Rectal smooth muscle tissue (tissue), 1 donor: ENCODE measurements around the gene RWDD3.

ENCODE experiments used
- H3K27ac ChIP-seq: one replicate; pipeline ENCODE4 v1.7.0; 2013; ENCODE audit warnings: low read depth, low read length, inconsistent platforms
- H3K27me3 ChIP-seq: one replicate; pipeline ENCODE4 v1.7.0; 2013; ENCODE audit warnings: low read length; ENCODE audit not compliant: control insufficient read depth, insufficient read depth
- H3K36me3 ChIP-seq: one replicate; pipeline ENCODE4 v1.7.0; 2013; ENCODE audit warnings: low read length; ENCODE audit not compliant: control insufficient read depth, insufficient read depth
- H3K4me1 ChIP-seq: one replicate; pipeline ENCODE4 v1.7.0; 2013; ENCODE audit warnings: low read length; ENCODE audit not compliant: control insufficient read depth, insufficient read depth
- H3K4me3 ChIP-seq: one replicate; pipeline ENCODE4 v1.7.0; 2013; ENCODE audit warnings: low read length
- H3K9ac ChIP-seq: one replicate; pipeline ENCODE4 v1.7.0; 2013; ENCODE audit warnings: low read length

The RWDD3 gene

GRCh38 chr1:95233737-95234500, at the start of gene RWDD3:
RWDD3 (plus strand) TSS chr1:95234210; CDS start chr1:95234231, 21 bp downstream.
- Histone ChIP-seq H3K9ac (peak within 1 kb of the TSS; percentile 74), H3K4me1 (peaks cover 5% of the 10 kb centered on the region), H3K27ac (peak within 1 kb of the TSS; percentile 76), H3K4me3 (peak within 1 kb of the TSS; percentile 81), H3K27me3 (no peaks in the 10 kb centered on the region), H3K36me3 (no peaks in the 10 kb centered on the region)

DNA sequence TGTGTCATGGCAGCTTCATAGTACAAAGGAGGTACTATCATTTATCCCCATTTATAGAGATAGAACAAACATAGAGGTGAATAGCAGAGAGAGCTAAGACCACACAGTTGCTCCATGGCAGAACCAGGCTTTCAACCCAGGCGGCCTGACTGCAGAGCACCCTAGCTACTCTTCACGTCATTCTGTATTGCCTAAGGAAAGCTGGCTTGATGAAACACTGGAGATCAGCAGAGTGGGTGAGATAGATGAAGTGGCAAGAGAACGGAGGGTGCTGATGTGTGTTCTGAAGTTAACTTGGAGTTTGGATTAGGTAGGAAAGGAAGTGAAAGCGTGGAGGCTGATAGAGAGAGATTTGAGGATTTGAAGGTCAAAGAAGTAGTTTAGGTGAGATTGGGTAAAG, 47.9 kb upstream of the RWDD3 start:
- Histone ChIP-seq H3K4me1 (no peaks in the 10 kb centered on the region), H3K9ac (no peak overlapping the region), H3K27me3 (no peaks in the 10 kb centered on the region), H3K27ac (no peak overlapping the region), H3K4me3 (no peak overlapping the region), H3K36me3 (no peaks in the 10 kb centered on the region)

DNA sequence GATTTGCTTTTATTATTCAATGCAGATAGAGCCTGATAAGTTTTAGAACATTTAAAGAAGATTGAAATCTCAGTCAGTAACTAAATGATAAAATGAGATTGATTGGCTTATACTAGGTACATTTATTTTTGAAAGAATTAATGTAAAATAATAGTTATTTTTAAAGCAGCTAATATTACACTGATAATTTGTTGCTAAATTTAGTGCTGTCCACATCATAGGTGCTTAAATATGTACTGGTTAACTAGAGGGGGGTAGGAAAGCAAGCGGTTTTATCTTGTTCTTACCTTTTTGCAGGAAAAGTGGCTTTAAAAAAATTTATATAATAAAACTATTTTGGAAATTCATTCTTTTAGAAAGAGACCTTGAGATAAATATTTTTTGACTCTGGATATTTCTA, 40.4 kb upstream of the RWDD3 start:
- no peak overlapping the region for H3K9ac ChIP-seq
- H3K27me3 ChIP-seq = no peaks in the 10 kb centered on the region
- no peak overlapping the region for H3K4me3 ChIP-seq
- H3K36me3 ChIP-seq = peaks cover 3% of the 10 kb centered on the region
- peaks cover 2% of the 10 kb centered on the region for H3K4me1 ChIP-seq
- H3K27ac ChIP-seq = no peak overlapping the region

DNA sequence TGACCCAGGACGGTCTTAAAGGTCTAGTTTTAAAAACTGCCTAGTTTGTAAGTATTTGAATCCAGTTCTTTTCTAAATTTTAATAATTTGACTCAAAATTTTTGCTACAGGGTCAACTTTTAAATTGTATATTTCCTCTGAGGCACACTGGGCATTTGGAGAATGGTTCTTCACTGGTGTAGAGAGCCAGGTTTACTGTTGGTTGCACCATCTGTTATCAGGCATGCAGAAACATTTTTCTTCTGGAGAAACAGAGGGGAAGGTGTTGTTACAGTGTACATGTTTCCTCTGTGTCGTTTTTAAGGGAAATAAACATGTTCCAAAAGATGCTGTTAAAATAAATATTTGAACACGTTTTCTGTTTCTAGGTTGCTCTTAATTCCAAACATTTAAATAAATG, 39.0 kb upstream of the RWDD3 start:
- H3K4me1 ChIP-seq = peaks cover 2% of the 10 kb centered on the region
- H3K4me3 ChIP-seq = no peak overlapping the region
- H3K36me3 ChIP-seq = peaks cover 3% of the 10 kb centered on the region
- H3K27me3 ChIP-seq = no peaks in the 10 kb centered on the region
- H3K27ac ChIP-seq = no peak overlapping the region
- no peak overlapping the region for H3K9ac ChIP-seq

GRCh38 chr1:95196017-95196416, 38.0 kb upstream of the RWDD3 start:
- no peak overlapping the region for H3K4me3 ChIP-seq
- H3K27me3 ChIP-seq = no peaks in the 10 kb centered on the region
- peaks cover 2% of the 10 kb centered on the region for H3K4me1 ChIP-seq
- no peak overlapping the region for H3K27ac ChIP-seq
- H3K36me3 ChIP-seq = peaks cover 3% of the 10 kb centered on the region
- no peak overlapping the region for H3K9ac ChIP-seq

GRCh38 chr1:95197616-95198252, 36.3 kb upstream of the RWDD3 start:
- H3K4me1 ChIP-seq = peaks cover 2% of the 10 kb centered on the region
- H3K36me3 ChIP-seq = no peaks in the 10 kb centered on the region
- H3K27me3 ChIP-seq = no peaks in the 10 kb centered on the region
- no peak overlapping the region for H3K4me3 ChIP-seq
- no peak overlapping the region for H3K27ac ChIP-seq
- H3K9ac ChIP-seq = no peak overlapping the region

DNA sequence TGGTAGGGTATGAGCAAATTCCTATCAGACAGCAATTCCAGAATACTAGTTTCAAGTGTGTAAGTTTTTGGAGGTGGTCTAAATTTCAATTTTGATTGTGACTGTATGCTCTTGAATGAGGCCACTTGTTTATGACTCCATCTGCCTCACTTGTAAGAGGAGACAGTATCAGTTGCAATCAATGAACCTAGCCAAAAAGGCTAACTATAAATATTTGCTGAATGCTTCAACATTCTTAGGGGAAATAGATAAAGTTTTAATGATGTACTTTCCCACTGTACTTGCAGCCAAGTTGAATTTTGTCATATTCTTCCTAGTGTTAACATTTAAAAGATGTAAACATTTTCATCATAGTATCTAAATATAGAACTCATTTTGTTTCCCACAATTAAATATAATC, 32.1 kb upstream of the RWDD3 start:
- H3K4me3 ChIP-seq = no peak overlapping the region
- H3K27me3 ChIP-seq = no peaks in the 10 kb centered on the region
- H3K27ac ChIP-seq = no peak overlapping the region

GRCh38 chr1:95203908-95204437, 30.0 kb upstream of the RWDD3 start:
- Histone ChIP-seq H3K27me3 (no peaks in the 10 kb centered on the region), H3K4me1 (no peaks in the 10 kb centered on the region), H3K9ac (no peak overlapping the region), H3K4me3 (no peak overlapping the region), H3K27ac (no peak overlapping the region), H3K36me3 (no peaks in the 10 kb centered on the region)

More for the DNA sequence above, 32.1 kb upstream of the RWDD3 start:
- H3K4me1 ChIP-seq = no peaks in the 10 kb centered on the region
- H3K9ac ChIP-seq = no peak overlapping the region
- no peaks in the 10 kb centered on the region for H3K36me3 ChIP-seq

GRCh38 chr1:95206514-95206913, 27.5 kb upstream of the RWDD3 start:
- Histone ChIP-seq H3K9ac (no peak overlapping the region), H3K27ac (no peak overlapping the region), H3K4me3 (no peak overlapping the region), H3K27me3 (no peaks in the 10 kb centered on the region), H3K4me1 (no peaks in the 10 kb centered on the region), H3K36me3 (no peaks in the 10 kb centered on the region)

DNA sequence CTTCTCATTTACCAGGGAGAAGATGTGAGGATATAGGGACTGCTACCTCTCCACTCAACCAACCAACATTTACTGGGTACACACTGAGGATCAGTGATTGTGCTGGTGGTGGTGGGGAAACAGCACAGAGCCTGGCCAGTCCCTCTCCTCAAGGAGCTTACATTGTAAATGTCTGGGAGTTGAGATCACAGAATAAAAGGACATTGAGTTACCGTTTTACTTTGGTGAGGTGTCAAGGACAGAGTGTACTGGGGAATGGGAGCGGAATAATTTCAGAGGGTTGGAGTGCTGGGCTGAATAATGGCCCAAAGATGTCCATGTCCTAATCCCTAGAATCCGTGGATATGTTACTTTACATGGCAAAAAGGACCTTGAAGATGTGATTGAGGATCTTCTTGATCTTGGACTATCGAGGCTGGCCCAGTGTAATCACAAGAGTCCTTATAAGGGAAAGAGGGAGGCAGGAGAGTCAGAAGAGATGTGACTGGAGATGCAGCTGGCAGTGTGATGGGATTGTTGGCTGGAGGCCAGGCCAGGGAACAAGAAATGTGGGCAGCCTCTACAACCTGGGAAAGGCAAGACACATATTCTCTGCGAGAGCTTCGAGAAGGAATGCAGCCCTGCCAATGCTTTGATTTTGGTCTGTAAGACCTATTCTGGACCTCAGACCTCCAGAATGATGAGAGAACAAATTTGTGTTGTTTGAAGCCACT, 26.6 kb upstream of the RWDD3 start:
- no peak overlapping the region for H3K4me3 ChIP-seq
- H3K9ac ChIP-seq = no peak overlapping the region
- H3K27ac ChIP-seq = no peak overlapping the region
- no peaks in the 10 kb centered on the region for H3K36me3 ChIP-seq
- H3K4me1 ChIP-seq = no peaks in the 10 kb centered on the region
- H3K27me3 ChIP-seq = no peaks in the 10 kb centered on the region

DNA sequence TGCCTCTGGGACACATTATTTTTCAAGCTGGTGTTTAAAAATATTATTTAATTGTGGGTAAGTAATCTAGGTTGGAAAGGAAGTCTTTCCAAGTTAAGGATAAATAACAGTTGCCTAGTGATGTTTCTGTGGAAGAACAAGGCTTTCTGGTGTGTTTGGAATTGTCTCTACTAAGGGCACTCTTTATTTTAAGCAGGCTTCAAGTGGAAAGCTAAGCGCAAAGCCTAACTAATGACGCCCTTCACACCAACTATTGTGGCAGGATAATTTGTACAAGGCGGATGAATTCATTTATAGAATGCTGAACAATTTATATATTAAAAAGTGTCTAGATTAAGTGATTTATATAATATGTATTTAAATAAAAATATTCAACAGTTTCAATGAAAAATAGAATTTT, 25.1 kb upstream of the RWDD3 start:
- Histone ChIP-seq H3K27ac (no peak overlapping the region), H3K36me3 (no peaks in the 10 kb centered on the region), H3K4me3 (no peak overlapping the region), H3K27me3 (no peaks in the 10 kb centered on the region), H3K4me1 (no peaks in the 10 kb centered on the region), H3K9ac (no peak overlapping the region)

GRCh38 chr1:95209291-95209690, 24.7 kb upstream of the RWDD3 start:
- no peaks in the 10 kb centered on the region for H3K36me3 ChIP-seq
- H3K27me3 ChIP-seq = no peaks in the 10 kb centered on the region
- H3K27ac ChIP-seq = no peak overlapping the region
- no peak overlapping the region for H3K9ac ChIP-seq
- no peak overlapping the region for H3K4me3 ChIP-seq
- no peaks in the 10 kb centered on the region for H3K4me1 ChIP-seq
